ENCODE data around the gene SMIM24.

- TF ChIP-seq CTCF (IDR thresholded peaks at IDR 0.05; ENCODE audit: insufficient read depth, low read length, poor library complexity, severe bottlenecking) (no peak), EZH2phosphoT487 (conservative IDR thresholded peaks at IDR 0.05; ENCODE audit: low read length) (no peak)
Measured at GRCh38 chr19:3482507-3483225, 2.3 kb upstream of the SMIM24 start.

Data from SU-DHL-6 (cell line).